Stomach (tissue), 9 donors: Measurements from ENCODE around the gene MAK. TPM values are rescaled to one million over a fixed set of nuclear protein-coding genes. Genes with fewer than 3 reads are reported as not detected.
"Not testable (repeated sequence)": the region's sequence is repeated elsewhere in the genome, so short reads cannot be mapped to it uniquely, and the experiment has no call there.

Source experiments
- DNase-seq, 2 donors: peaks; one replicate each; pipeline versions ENCODE4 v3.0.0 to v3.0.0-alpha.2; 2013 to 2019
- H3K27ac ChIP-seq, 5 donors: fragments of 200-600 bp in 4 of 5; sonication (generic) in 4 of 5; one replicate each; pipeline ENCODE4 v1.5.1; 2013 to 2019; ENCODE audit warnings: mild to moderate bottlenecking in 1 of 5, moderate library complexity in 1 of 5
- H3K27me3 ChIP-seq, 3 donors: fragments of 200-600 bp; sonication (generic); one replicate each; pipeline ENCODE4 v1.5.1; 2017 to 2019; ENCODE audit warnings: mixed run types in 1 of 3
- H3K36me3 ChIP-seq, 4 donors: fragments of 200-600 bp; sonication (generic); 1 replicate in 3 of 4; 2 replicates in 1 of 4; pipeline ENCODE4 v1.5.1; 2016 to 2019
- H3K4me1 ChIP-seq, 4 donors: fragments of 200-600 bp; sonication (generic); one replicate each; pipeline ENCODE4 v1.5.1; 2016 to 2019
- H3K4me3 ChIP-seq, 4 donors: fragments of 200-600 bp; sonication (generic) in 3 of 4; one replicate each; pipeline ENCODE4 v1.5.1; 2016 to 2019; ENCODE audit warnings: mild to moderate bottlenecking in 1 of 4
- H3K9me3 ChIP-seq, 4 donors: fragments of 200-600 bp; sonication (generic); one replicate each; pipeline ENCODE4 v1.5.1; 2016 to 2019
- EP300 ChIP-seq: sonication (generic); formaldehyde crosslinking; IDR thresholded peaks from one replicate; pipeline ENCODE4 v1.6.1; 2017; ENCODE audit warnings: antibody characterized with exemption
- POLR2A ChIP-seq, 4 donors: fragments of 450-650 bp; IDR thresholded peaks; one replicate each; pipeline ENCODE4 v1.6.1; 2016; ENCODE audit warnings: antibody characterized with exemption in 4 of 4, control low read depth in 2 of 4, mild to moderate bottlenecking in 1 of 4, moderate library complexity in 1 of 4
- POLR2AphosphoS5 ChIP-seq, 3 donors: sonication (generic); formaldehyde crosslinking; IDR thresholded peaks; one replicate each; pipeline ENCODE4 v1.6.1; 2016; ENCODE audit warnings: antibody characterized with exemption in 3 of 3
- WGBS, 5 donors: extraction: QIAGEN DNeasy Blood & Tissue Kit in 3 of 5; methylation state at CpG; one replicate each; pipeline versions ENCODE4 v1.1.5 to v1.1.7; 2013 to 2018; 5-methylcytosine and 5-hydroxymethylcytosine counted together
- intact Hi-C: fragments of 100-400 bp; cut with DNase I; formaldehyde crosslinking; loops from one replicate; pipeline ENCODE4 v1.15.1; 2023; ENCODE audit warnings: low total_unique reads
- polyA plus RNA-seq, 3 donors: library from polyadenylated mRNA; stranded (reverse); fragments of 200-250 nt; gene quantifications; one replicate each; pipeline ENCODE4 v1.2.3, GENCODE V29; 2013
- total RNA-seq, 5 donors: library from RNA; depleted of rRNA; stranded (reverse); fragments of >200 nt; gene quantifications; one replicate each; pipeline versions ENCODE4 v1.1.0 to v1.2.3, GENCODE V29; 2014 to 2016
- TF ChIP-seq, protein P1 (sequence below), 7 experiments: fragments of 450-650 bp in 4 of 7; fragments of 200-600 bp in 3 of 7; sonication (generic) in 3 of 7; IDR thresholded peaks; one replicate each; pipeline ENCODE4 v1.5.1; 2016 to 2019; ENCODE audit warnings: antibody characterized with exemption in 7 of 7, control low read depth in 2 of 7, mild to moderate bottlenecking in 1 of 7
- donor health status: healthy with polysubstance abuse.
- donor health status: Bipolar disorder and iron deficiency.
- donor health status: healthy.

MAK gene
- total and polyA plus RNA-seq, 8 donors, result 0.05 to 1.0 (median 0.06) TPM; not detected in 5

DNA sequence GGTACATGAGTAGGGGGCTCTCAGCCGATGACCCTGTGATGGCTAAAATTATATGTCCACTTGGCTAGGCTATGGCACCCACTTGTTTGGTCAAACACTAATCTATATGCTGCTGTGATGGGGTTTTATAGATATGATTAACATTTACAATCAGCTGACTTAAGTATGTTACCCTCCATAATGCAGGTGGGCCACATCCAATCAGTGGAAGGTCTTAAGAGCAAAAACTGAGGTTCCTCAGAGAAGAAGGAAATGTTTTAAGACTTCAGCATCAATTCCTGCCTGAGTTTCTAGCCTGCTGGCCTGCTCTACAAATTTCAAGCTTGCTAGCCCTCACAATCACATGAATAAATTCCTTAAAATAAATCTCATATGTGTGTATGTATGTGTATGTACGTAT is 18.9 kb upstream of the MAK start:
- no peak for TF ChIP-seq POLR2AphosphoS5 (IDR thresholded peaks at IDR 0.05)
- TF ChIP-seq EP300, result no peak
- TF ChIP-seq, protein P1, sequence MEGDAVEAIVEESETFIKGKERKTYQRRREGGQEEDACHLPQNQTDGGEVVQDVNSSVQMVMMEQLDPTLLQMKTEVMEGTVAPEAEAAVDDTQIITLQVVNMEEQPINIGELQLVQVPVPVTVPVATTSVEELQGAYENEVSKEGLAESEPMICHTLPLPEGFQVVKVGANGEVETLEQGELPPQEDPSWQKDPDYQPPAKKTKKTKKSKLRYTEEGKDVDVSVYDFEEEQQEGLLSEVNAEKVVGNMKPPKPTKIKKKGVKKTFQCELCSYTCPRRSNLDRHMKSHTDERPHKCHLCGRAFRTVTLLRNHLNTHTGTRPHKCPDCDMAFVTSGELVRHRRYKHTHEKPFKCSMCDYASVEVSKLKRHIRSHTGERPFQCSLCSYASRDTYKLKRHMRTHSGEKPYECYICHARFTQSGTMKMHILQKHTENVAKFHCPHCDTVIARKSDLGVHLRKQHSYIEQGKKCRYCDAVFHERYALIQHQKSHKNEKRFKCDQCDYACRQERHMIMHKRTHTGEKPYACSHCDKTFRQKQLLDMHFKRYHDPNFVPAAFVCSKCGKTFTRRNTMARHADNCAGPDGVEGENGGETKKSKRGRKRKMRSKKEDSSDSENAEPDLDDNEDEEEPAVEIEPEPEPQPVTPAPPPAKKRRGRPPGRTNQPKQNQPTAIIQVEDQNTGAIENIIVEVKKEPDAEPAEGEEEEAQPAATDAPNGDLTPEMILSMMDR (IDR thresholded peaks at IDR 0.05), result no peak
- TF ChIP-seq POLR2A (IDR thresholded peaks at IDR 0.05), result no peak
- intact Hi-C loops, result no loop called here
- WGBS, 5 donors, result 84 to 96% (median 89%) methylated on average over 2 of the region's 2 CpGs

DNA sequence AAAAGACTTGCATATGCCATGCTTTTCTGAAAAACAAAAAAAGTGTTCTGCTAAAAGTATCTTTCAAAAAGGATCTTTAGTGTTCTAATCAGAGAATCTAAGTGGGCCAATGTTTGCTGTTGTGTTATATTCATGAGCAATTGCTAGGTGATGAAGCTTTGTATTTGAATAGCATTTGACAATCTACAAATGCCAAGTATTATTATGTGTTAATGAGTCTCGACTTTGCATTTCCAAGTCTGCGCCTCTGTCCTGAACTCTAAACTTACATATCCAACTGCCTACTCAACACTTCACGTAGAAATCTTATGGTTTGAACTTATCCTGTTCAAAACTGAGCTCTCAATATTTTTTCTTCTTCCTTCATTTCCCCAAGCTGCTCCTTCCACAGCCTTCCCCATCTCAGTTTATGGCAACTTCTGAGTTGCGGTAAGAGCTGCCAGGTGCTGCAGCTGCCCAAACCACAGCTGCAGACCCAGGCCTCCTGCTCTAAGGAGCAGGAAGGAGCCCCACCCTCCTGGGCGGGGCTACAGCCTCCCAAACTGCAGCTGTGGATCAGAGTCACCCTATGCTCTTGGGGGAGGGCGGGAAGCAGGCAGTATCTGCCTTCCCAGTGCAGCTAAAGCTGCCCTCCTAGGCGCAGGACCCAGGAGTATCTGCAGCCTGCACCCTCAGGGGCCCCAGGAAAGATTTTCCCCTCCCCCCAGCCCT is 16.7 kb upstream of the MAK start:
- Histone ChIP-seq H3K4me3 (no peak overlapping the region), H3K36me3 (no peaks in the 10 kb centered on the region), H3K27me3 (no peaks in the 10 kb centered on the region), H3K9me3 (peaks cover 5 to 18% (median 11%) of the 10 kb centered on the region in 4 donors), H3K4me1 (no peaks in the 10 kb centered on the region), H3K27ac (no peak overlapping the region)
- no peak for TF ChIP-seq POLR2AphosphoS5 (IDR thresholded peaks at IDR 0.05)
- TF ChIP-seq POLR2A (IDR thresholded peaks at IDR 0.05), result no peak
- TF ChIP-seq EP300, result no peak
- TF ChIP-seq, protein P1 (IDR thresholded peaks at IDR 0.05), result no peak
- no peak for DNase-seq
- intact Hi-C loops, result no loop called here
- WGBS, 5 donors, result 79 to 88% (median 84%) methylated on average over 7 of the region's 7 CpGs

More for the DNA sequence above, 18.9 kb upstream of the MAK start:
- H3K27ac ChIP-seq, result no peak overlapping the region
- H3K36me3 ChIP-seq, result no peaks in the 10 kb centered on the region
- no peaks in the 10 kb centered on the region for H3K27me3 ChIP-seq
- DNase-seq, result no peak
- H3K4me3 ChIP-seq, result no peak overlapping the region
- peaks cover 5 to 18% (median 11%) of the 10 kb centered on the region in 4 donors for H3K9me3 ChIP-seq
- H3K4me1 ChIP-seq, result no peaks in the 10 kb centered on the region

DNA sequence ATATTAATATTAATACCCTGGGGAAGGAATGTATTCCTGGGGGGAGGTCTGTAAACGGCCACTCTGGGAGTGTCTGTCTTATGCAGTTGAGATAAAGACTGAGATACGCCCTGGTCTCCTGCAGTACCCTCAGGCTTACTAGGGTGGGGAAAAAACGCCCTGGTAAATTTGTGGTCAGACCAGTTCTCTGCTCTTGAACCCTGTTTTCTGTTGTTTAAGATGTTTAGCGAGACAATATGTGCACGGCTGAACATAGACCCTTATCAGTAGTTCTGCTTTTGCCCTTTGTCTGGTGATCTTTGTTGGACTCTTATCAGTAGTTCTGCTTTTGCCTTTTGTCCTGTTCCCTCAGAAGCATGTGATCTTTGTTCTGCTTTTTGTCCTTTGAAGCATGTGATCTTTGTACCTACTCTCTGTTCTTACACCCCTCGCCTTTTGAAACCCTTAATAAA is 15.5 kb upstream of the MAK start:
- H3K4me3 ChIP-seq, H3K27ac ChIP-seq, H3K4me1 ChIP-seq, H3K27me3 ChIP-seq, H3K36me3 ChIP-seq, DNase-seq, intact Hi-C loops: not testable (repeated sequence)
- peaks cover 5 to 18% (median 11%) of the 10 kb centered on the region in 4 donors for H3K9me3 ChIP-seq
- 53 to 61% (median 57%) methylated on average over 6 of the region's 6 CpGs for WGBS, 5 donors

DNA sequence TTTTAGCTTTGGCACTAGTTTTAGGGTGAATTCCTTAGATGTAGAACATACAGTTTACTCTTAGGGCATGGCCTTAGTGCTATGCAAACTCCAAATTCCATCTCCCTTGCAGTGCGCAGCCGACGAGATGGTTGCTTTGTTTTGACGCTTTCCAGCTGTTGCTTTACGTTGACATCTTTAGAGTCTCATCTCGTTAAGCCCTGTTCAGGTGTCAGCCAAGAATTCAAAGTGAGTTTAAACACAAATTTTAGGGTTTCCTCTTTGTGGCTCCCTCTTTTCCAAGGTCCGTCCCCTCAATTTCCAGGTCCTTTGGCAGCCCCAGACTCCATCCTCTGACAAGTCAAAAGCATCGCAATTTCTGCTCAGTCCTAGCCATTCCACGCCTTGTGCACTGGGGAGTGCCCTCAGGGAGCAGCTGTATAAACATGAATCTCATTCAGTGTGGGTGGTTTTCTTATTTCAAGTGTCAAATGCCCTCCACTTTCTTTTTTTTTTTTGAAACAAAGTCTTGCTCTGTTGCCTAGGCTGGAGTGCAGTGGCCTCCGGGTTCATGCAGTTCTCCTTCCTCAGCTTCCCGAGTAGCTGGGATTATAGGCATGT is 14.1 kb upstream of the MAK start:
- TF ChIP-seq POLR2AphosphoS5 (IDR thresholded peaks at IDR 0.05) (no peak), POLR2A (IDR thresholded peaks at IDR 0.05) (no peak), EP300 (no peak)
- TF ChIP-seq, protein P1 (IDR thresholded peaks at IDR 0.05), result no peak
- H3K4me1 ChIP-seq, result no peaks in the 10 kb centered on the region
- 67 to 78% (median 76%) methylated on average over 11 of the region's 11 CpGs for WGBS, 5 donors
- H3K27me3 ChIP-seq, result no peaks in the 10 kb centered on the region
- intact Hi-C loops, result no loop called here
- no peak overlapping the region for H3K4me3 ChIP-seq
- H3K9me3 ChIP-seq, result peaks cover 5 to 18% (median 11%) of the 10 kb centered on the region in 4 donors
- H3K36me3 ChIP-seq, result no peaks in the 10 kb centered on the region
- no peak overlapping the region for H3K27ac ChIP-seq
- no peak for DNase-seq

DNA sequence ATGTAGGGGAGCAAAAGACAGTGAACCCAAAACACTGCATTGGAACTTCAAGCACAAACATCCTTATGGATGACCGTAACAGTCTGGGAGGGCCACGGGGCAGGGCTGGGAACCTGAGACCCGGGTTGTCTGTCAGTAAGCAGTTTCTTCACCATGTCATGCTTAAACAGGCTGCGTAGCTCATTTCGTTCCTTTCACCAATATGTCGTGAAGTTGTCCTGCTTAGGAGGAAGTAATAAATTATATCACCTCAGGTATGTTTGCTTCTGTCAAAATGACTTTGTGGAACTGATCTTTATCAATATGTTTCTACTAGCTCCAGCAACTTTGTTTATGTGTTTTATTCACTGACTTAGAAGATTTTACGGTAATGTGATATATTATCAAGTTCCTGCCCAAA is 12.4 kb upstream of the MAK start:
- no peak overlapping the region for H3K4me3 ChIP-seq
- TF ChIP-seq POLR2A (IDR thresholded peaks at IDR 0.05) (no peak), EP300 (no peak), POLR2AphosphoS5 (IDR thresholded peaks at IDR 0.05) (no peak)
- TF ChIP-seq, protein P1 (IDR thresholded peaks at IDR 0.05), result no peak

More for the DNA sequence above, 12.4 kb upstream of the MAK start:
- DNase-seq, result no peak
- Histone ChIP-seq H3K27me3 (no peaks in the 10 kb centered on the region), H3K27ac (no peak overlapping the region), H3K4me1 (no peaks in the 10 kb centered on the region), H3K9me3 (peaks cover 5 to 18% (median 11%) of the 10 kb centered on the region in 4 donors), H3K36me3 (no peaks in the 10 kb centered on the region)
- intact Hi-C loops, result no loop called here
- WGBS, 5 donors, result 25 to 42% (median 37%) methylated on average over 7 of the region's 7 CpGs
